Spleen (tissue), 11 donors: Measurements from ENCODE around the gene LYRM4. TPM values are rescaled to one million over a fixed set of nuclear protein-coding genes. Genes with fewer than 3 reads are reported as not detected.

ENCODE experiments used
- DNase-seq: peaks from one replicate; pipeline ENCODE4 v3.0.0-alpha.2; 2020
- H3K27ac ChIP-seq, 8 donors: fragments of 200-600 bp; sonication (generic) in 7 of 8; 1 replicate in 4 of 8; 2 replicates in 4 of 8; pipeline versions ENCODE4 v1.5.0 to v1.8.0; 2016 to 2021; ENCODE audit warnings: inconsistent platforms in 4 of 8, mild to moderate bottlenecking in 4 of 8, moderate library complexity in 1 of 8
- H3K27me3 ChIP-seq, 7 donors: fragments of 200-600 bp; sonication (generic) in 6 of 7; replicated peaks in 1 of 7; 1 replicate in 4 of 7; 2 replicates in 3 of 7; pipeline versions ENCODE4 v1.5.0 to v1.8.0; 2016 to 2021; ENCODE audit warnings: inconsistent platforms in 3 of 7, mild to moderate bottlenecking in 1 of 7
- H3K36me3 ChIP-seq, 6 donors: fragments of 200-600 bp; sonication (generic) in 5 of 6; 1 replicate in 4 of 6; 2 replicates in 2 of 6; pipeline versions ENCODE4 v1.5.0 to v1.8.0; 2016 to 2021; ENCODE audit warnings: inconsistent platforms in 2 of 6
- H3K4me1 ChIP-seq, 6 donors: fragments of 200-600 bp; sonication (generic) in 5 of 6; 1 replicate in 3 of 6; 2 replicates in 3 of 6; pipeline versions ENCODE4 v1.5.0 to v1.8.0; 2016 to 2021; ENCODE audit warnings: inconsistent platforms in 3 of 6
- H3K4me3 ChIP-seq, 8 donors: fragments of 200-600 bp; sonication (generic) in 7 of 8; 1 replicate in 4 of 8; 2 replicates in 4 of 8; pipeline versions ENCODE4 v1.5.0 to v1.8.0; 2016 to 2021; ENCODE audit warnings: inconsistent platforms in 4 of 8, mild to moderate bottlenecking in 4 of 8, moderate library complexity in 2 of 8
- H3K9me3 ChIP-seq, 8 donors: fragments of 200-600 bp; sonication (generic) in 7 of 8; 1 replicate in 4 of 8; 2 replicates in 4 of 8; pipeline versions ENCODE4 v1.5.0 to v1.8.0; 2016 to 2021; ENCODE audit warnings: inconsistent platforms in 4 of 8
- CTCF ChIP-seq, 11 experiments: fragments of 200-600 bp in 7 of 11; fragments of 450-650 bp in 4 of 11; sonication (generic) in 4 of 11; IDR thresholded peaks in 8 of 11; conservative IDR thresholded peaks in 3 of 11; 1 replicate in 7 of 11; 2 replicates in 4 of 11; pipeline versions ENCODE4 v1.4.0 to v1.8.0; 2016 to 2021; ENCODE audit warnings: antibody characterized with exemption in 11 of 11, inconsistent platforms in 4 of 11, mild to moderate bottlenecking in 1 of 11
- POLR2A ChIP-seq, 3 donors: fragments of 450-650 bp; IDR thresholded peaks; one replicate each; pipeline ENCODE4 v1.5.1; 2017; ENCODE audit warnings: antibody characterized with exemption in 3 of 3, mild to moderate bottlenecking in 1 of 3
- POLR2AphosphoS5 ChIP-seq, 3 donors: sonication (generic); formaldehyde crosslinking; IDR thresholded peaks; one replicate each; pipeline ENCODE4 v1.5.1; 2017; ENCODE audit warnings: antibody characterized with exemption in 3 of 3
- WGBS, 5 donors: extraction: QIAGEN DNeasy Blood & Tissue Kit in 3 of 5; methylation state at CpG; one replicate each; pipeline versions ENCODE4 v1.1.5 to v1.1.7; 2013 to 2018; 5-methylcytosine and 5-hydroxymethylcytosine counted together
- intact Hi-C: fragments of 100-400 bp; cut with DNase I; formaldehyde crosslinking; loops from one replicate; pipeline ENCODE4 v1.15.0; 2023; ENCODE audit warnings: low total_unique reads
- polyA plus RNA-seq, 3 donors: library from polyadenylated mRNA; stranded (reverse); fragments of 200-250 nt; gene quantifications; one replicate each; pipeline ENCODE4 v1.2.1, GENCODE V29; 2013
- total RNA-seq, 7 donors: library from RNA; depleted of rRNA in 3 of 7; stranded (reverse); fragments of >200 nt in 3 of 7; fragmentation: NEBNext Ultra II Directional in 4 of 7; extraction: Animal tissue kit (Norgen Biotek cat#: 25700) in 4 of 7; gene quantifications; one replicate each; pipeline versions ENCODE4 v1.1.0 to v1.2.1, GENCODE V29; 2016 to 2021
- donor health status: healthy with polysubstance abuse.
- donor health status: DM: no; HTN: no; CAD: no; lungs with moderate emphysema.
- donor health status: DM: no; HTN: no; CAD: no.
- donor health status: Bipolar disorder and iron deficiency.
- donor health status: healthy.
- donor health status: DM: no; HTN: no; CAD: no.
- donor health status: DM: yes; HTN: yes; CAD: no.

The LYRM4 gene
- total and polyA plus RNA-seq, 10 donors, result 32.1 to 58.1 (median 38.7) TPM

- 88 to 92% (median 91%) methylated on average over 5 of the region's 5 CpGs for WGBS, 5 donors
Measured at GRCh38 chr6:5219011-5219691, 41.6 kb downstream of the LYRM4 start.

GRCh38 chr6:5217356-5217755, 43.4 kb downstream of the LYRM4 start:
- 90 to 96% (median 91%) methylated on average over 2 of the region's 2 CpGs for WGBS, 5 donors

More at GRCh38 chr6:5219011-5219691, 41.6 kb downstream of the LYRM4 start:
- Histone ChIP-seq H3K36me3 (peaks cover 0 to 18% (median 2%) of the 10 kb centered on the region in 6 donors), H3K4me1 (peaks cover 0 to 14% (median 7%) of the 10 kb centered on the region in 6 donors), H3K4me3 (no peak overlapping the region), H3K9me3 (no peaks in the 10 kb centered on the region), H3K27ac (no peak overlapping the region), H3K27me3 (no peaks in the 10 kb centered on the region)
- intact Hi-C loops, result no loop called here
- no peak for DNase-seq
- TF ChIP-seq CTCF (IDR thresholded peaks at IDR 0.05 in 8 of 11, conservative IDR thresholded peaks at IDR 0.05 in 3 of 11) (no peak), POLR2A (IDR thresholded peaks at IDR 0.05) (no peak), POLR2AphosphoS5 (IDR thresholded peaks at IDR 0.05) (no peak)

GRCh38 chr6:5215799-5216198, 45.0 kb downstream of the LYRM4 start:
- DNase-seq, result no peak
- 47 to 59% (median 52%) methylated on average over 9 of the region's 9 CpGs for WGBS, 5 donors

More at GRCh38 chr6:5217356-5217755, 43.4 kb downstream of the LYRM4 start:
- Histone ChIP-seq H3K4me3 (no peak overlapping the region), H3K4me1 (peaks cover 0 to 17% (median 7%) of the 10 kb centered on the region in 6 donors), H3K36me3 (peaks cover 0 to 20% (median 2%) of the 10 kb centered on the region in 6 donors), H3K9me3 (no peaks in the 10 kb centered on the region), H3K27ac (no peak overlapping the region), H3K27me3 (no peaks in the 10 kb centered on the region)
- intact Hi-C loops, result no loop called here
- TF ChIP-seq POLR2A (IDR thresholded peaks at IDR 0.05) (no peak), CTCF (IDR thresholded peaks at IDR 0.05 in 8 of 11, conservative IDR thresholded peaks at IDR 0.05 in 3 of 11) (no peak), POLR2AphosphoS5 (IDR thresholded peaks at IDR 0.05) (no peak)
- no peak for DNase-seq

More at GRCh38 chr6:5215799-5216198, 45.0 kb downstream of the LYRM4 start:
- intact Hi-C loops, result no loop called here
- Histone ChIP-seq H3K27me3 (no peaks in the 10 kb centered on the region), H3K36me3 (peaks cover 0 to 20% (median 2%) of the 10 kb centered on the region in 6 donors), H3K27ac (no peak overlapping the region), H3K9me3 (no peaks in the 10 kb centered on the region), H3K4me1 (peaks cover 0 to 17% (median 7%) of the 10 kb centered on the region in 6 donors), H3K4me3 (no peak overlapping the region)
- TF ChIP-seq CTCF (IDR thresholded peaks at IDR 0.05 in 8 of 11, conservative IDR thresholded peaks at IDR 0.05 in 3 of 11) (no peak), POLR2AphosphoS5 (IDR thresholded peaks at IDR 0.05) (no peak), POLR2A (IDR thresholded peaks at IDR 0.05) (no peak)
